ENCODE results near the gene SMR3A. TPM values are rescaled to one million over a fixed set of nuclear protein-coding genes. Genes with fewer than 3 reads are reported as not detected.

Gene SMR3A
- total RNA-seq: not detected

GRCh38 chr4:70360460-70360859, at the start of gene SMR3A:
Gene SMR3A, plus strand, starts transcription at chr4:70360760. Its CDS starts 1,356 bp downstream, at chr4:70362116.
- Histone ChIP-seq H3K9me3 (ENCODE audit: low read depth, low read length) (no peaks in the 10 kb centered on the region), H3K4me3 (ENCODE audit: low read length) (no peak within 1 kb of the TSS), H3K4me1 (ENCODE audit: insufficient read depth, low read length) (no peaks in the 10 kb centered on the region), H3K27me3 (ENCODE audit: insufficient read depth, low read length) (no peaks in the 10 kb centered on the region)

- H3K4me1 ChIP-seq (ENCODE audit: insufficient read depth, low read length): no peaks in the 10 kb centered on the region
- no peak overlapping the region for H3K4me3 ChIP-seq (ENCODE audit: low read length)
- H3K9me3 ChIP-seq (ENCODE audit: low read depth, low read length): no peaks in the 10 kb centered on the region
- no peaks in the 10 kb centered on the region for H3K27me3 ChIP-seq (ENCODE audit: insufficient read depth, low read length)
Measured at GRCh38 chr4:70313736-70314135, 46.8 kb upstream of the SMR3A start.

- no peak overlapping the region for H3K4me3 ChIP-seq (ENCODE audit: low read length)
- H3K9me3 ChIP-seq (ENCODE audit: low read depth, low read length): no peaks in the 10 kb centered on the region
- H3K27me3 ChIP-seq (ENCODE audit: insufficient read depth, low read length): no peaks in the 10 kb centered on the region
- no peaks in the 10 kb centered on the region for H3K4me1 ChIP-seq (ENCODE audit: insufficient read depth, low read length)
Measured at GRCh38 chr4:70315928-70316327, 44.6 kb upstream of the SMR3A start.

GRCh38 chr4:70326052-70326451, 34.5 kb upstream of the SMR3A start:
- Histone ChIP-seq H3K4me1 (ENCODE audit: insufficient read depth, low read length) (no peaks in the 10 kb centered on the region), H3K9me3 (ENCODE audit: low read depth, low read length) (no peaks in the 10 kb centered on the region), H3K4me3 (ENCODE audit: low read length) (no peak overlapping the region), H3K27me3 (ENCODE audit: insufficient read depth, low read length) (no peaks in the 10 kb centered on the region)

- no peaks in the 10 kb centered on the region for H3K9me3 ChIP-seq (ENCODE audit: low read depth, low read length)
- H3K4me1 ChIP-seq (ENCODE audit: insufficient read depth, low read length): no peaks in the 10 kb centered on the region
- no peaks in the 10 kb centered on the region for H3K27me3 ChIP-seq (ENCODE audit: insufficient read depth, low read length)
- H3K4me3 ChIP-seq (ENCODE audit: low read length): no peak within 1 kb of the TSS
Measured at GRCh38 chr4:70334681-70335080, 25.9 kb upstream of the SMR3A start, which contains the start of gene CABS1. Gene CABS1, plus strand, starts transcription at chr4:70334981. Its CDS starts 59 bp downstream, at chr4:70335040.

- H3K4me3 ChIP-seq (ENCODE audit: low read length): no peak overlapping the region
- no peaks in the 10 kb centered on the region for H3K9me3 ChIP-seq (ENCODE audit: low read depth, low read length)
- H3K27me3 ChIP-seq (ENCODE audit: insufficient read depth, low read length): no peaks in the 10 kb centered on the region
- H3K4me1 ChIP-seq (ENCODE audit: insufficient read depth, low read length): no peaks in the 10 kb centered on the region
Measured at GRCh38 chr4:70336043-70336442, 24.5 kb upstream of the SMR3A start.

GRCh38 chr4:70337886-70338420, 22.6 kb upstream of the SMR3A start:
- Histone ChIP-seq H3K9me3 (ENCODE audit: low read depth, low read length) (no peaks in the 10 kb centered on the region), H3K4me3 (ENCODE audit: low read length) (no peak overlapping the region), H3K27me3 (ENCODE audit: insufficient read depth, low read length) (no peaks in the 10 kb centered on the region), H3K4me1 (ENCODE audit: insufficient read depth, low read length) (no peaks in the 10 kb centered on the region)

GRCh38 chr4:70356185-70356584, 4.4 kb upstream of the SMR3A start:
- H3K9me3 ChIP-seq (ENCODE audit: low read depth, low read length): no peaks in the 10 kb centered on the region
- no peak overlapping the region for H3K4me3 ChIP-seq (ENCODE audit: low read length)
- no peaks in the 10 kb centered on the region for H3K27me3 ChIP-seq (ENCODE audit: insufficient read depth, low read length)
- H3K4me1 ChIP-seq (ENCODE audit: insufficient read depth, low read length): no peaks in the 10 kb centered on the region

GRCh38 chr4:70359115-70359661, 1.4 kb upstream of the SMR3A start:
- Histone ChIP-seq H3K27me3 (ENCODE audit: insufficient read depth, low read length) (no peaks in the 10 kb centered on the region), H3K4me1 (ENCODE audit: insufficient read depth, low read length) (no peaks in the 10 kb centered on the region), H3K4me3 (ENCODE audit: low read length) (no peak overlapping the region), H3K9me3 (ENCODE audit: low read depth, low read length) (no peaks in the 10 kb centered on the region)

- Histone ChIP-seq H3K4me1 (ENCODE audit: insufficient read depth, low read length) (no peaks in the 10 kb centered on the region), H3K9me3 (ENCODE audit: low read depth, low read length) (no peaks in the 10 kb centered on the region), H3K27me3 (ENCODE audit: insufficient read depth, low read length) (no peaks in the 10 kb centered on the region), H3K4me3 (ENCODE audit: low read length) (no peak overlapping the region)
Measured at GRCh38 chr4:70364002-70364401, 3.4 kb downstream of the SMR3A start.

GRCh38 chr4:70365479-70365878, 4.9 kb downstream of the SMR3A start:
- Histone ChIP-seq H3K4me1 (ENCODE audit: insufficient read depth, low read length) (no peaks in the 10 kb centered on the region), H3K27me3 (ENCODE audit: insufficient read depth, low read length) (no peaks in the 10 kb centered on the region), H3K9me3 (ENCODE audit: low read depth, low read length) (no peaks in the 10 kb centered on the region), H3K4me3 (ENCODE audit: low read length) (no peak overlapping the region)

GRCh38 chr4:70367813-70368212, 7.3 kb downstream of the SMR3A start:
- H3K27me3 ChIP-seq (ENCODE audit: insufficient read depth, low read length): no peaks in the 10 kb centered on the region
- H3K4me1 ChIP-seq (ENCODE audit: insufficient read depth, low read length): no peaks in the 10 kb centered on the region
- H3K4me3 ChIP-seq (ENCODE audit: low read length): no peak overlapping the region
- H3K9me3 ChIP-seq (ENCODE audit: low read depth, low read length): no peaks in the 10 kb centered on the region

GRCh38 chr4:70371987-70372386, 11.4 kb downstream of the SMR3A start:
- H3K9me3 ChIP-seq (ENCODE audit: low read depth, low read length): no peaks in the 10 kb centered on the region

GRCh38 chr4:70372760-70373159, 12.2 kb downstream of the SMR3A start:
- Histone ChIP-seq H3K27me3 (ENCODE audit: insufficient read depth, low read length) (no peaks in the 10 kb centered on the region), H3K9me3 (ENCODE audit: low read depth, low read length) (no peaks in the 10 kb centered on the region), H3K4me3 (ENCODE audit: low read length) (no peak overlapping the region), H3K4me1 (ENCODE audit: insufficient read depth, low read length) (no peaks in the 10 kb centered on the region)

More at GRCh38 chr4:70371987-70372386, 11.4 kb downstream of the SMR3A start:
- H3K27me3 ChIP-seq (ENCODE audit: insufficient read depth, low read length): no peaks in the 10 kb centered on the region
- no peak overlapping the region for H3K4me3 ChIP-seq (ENCODE audit: low read length)
- H3K4me1 ChIP-seq (ENCODE audit: insufficient read depth, low read length): no peaks in the 10 kb centered on the region

- Histone ChIP-seq H3K27me3 (ENCODE audit: insufficient read depth, low read length) (no peaks in the 10 kb centered on the region), H3K4me3 (ENCODE audit: low read length) (no peak overlapping the region), H3K4me1 (ENCODE audit: insufficient read depth, low read length) (no peaks in the 10 kb centered on the region), H3K9me3 (ENCODE audit: low read depth, low read length) (no peaks in the 10 kb centered on the region)
Measured at GRCh38 chr4:70380578-70380977, 20.0 kb downstream of the SMR3A start.

GRCh38 chr4:70382691-70383181, 22.2 kb downstream of the SMR3A start, which contains the start of gene SMR3B:
Gene SMR3B, plus strand, starts transcription at chr4:70383131. Its CDS starts 1,380 bp downstream, at chr4:70384511.
- Histone ChIP-seq H3K4me1 (ENCODE audit: insufficient read depth, low read length) (no peaks in the 10 kb centered on the region), H3K4me3 (ENCODE audit: low read length) (no peak within 1 kb of the TSS), H3K27me3 (ENCODE audit: insufficient read depth, low read length) (no peaks in the 10 kb centered on the region), H3K9me3 (ENCODE audit: low read depth, low read length) (no peaks in the 10 kb centered on the region)

All from mononuclear cell (primary cell).